BLaER1 treated with 17β-estradiol and CSF1 and Interleukin-3, amounts not matched to agents 10 nM and 100 nM (cell line): Measurements from ENCODE around the gene DNAJC1.

Experiments
- H3K27ac ChIP-seq, 11 experiments: shearing (Covaris generic); formaldehyde crosslinking; 2 replicates each; pipeline ENCODE4 v1.8.1; 2022
- H3K27me3 ChIP-seq, 11 experiments: shearing (Covaris generic); formaldehyde crosslinking; 2 replicates each; pipeline ENCODE4 v1.8.1; 2022
- H3K36me3 ChIP-seq, 11 experiments: shearing (Covaris generic); formaldehyde crosslinking; 2 replicates each; pipeline ENCODE4 v1.8.1; 2022
- H3K4me1 ChIP-seq, 10 experiments: shearing (Covaris generic); formaldehyde crosslinking; 2 replicates each; pipeline ENCODE4 v1.8.1; 2022
- H3K4me2 ChIP-seq, 11 experiments: shearing (Covaris generic); formaldehyde crosslinking; 2 replicates each; pipeline ENCODE4 v1.8.1; 2022
- H3K4me3 ChIP-seq, 10 experiments: shearing (Covaris generic); formaldehyde crosslinking; 2 replicates each; pipeline ENCODE4 v1.8.1; 2022
- H3K9ac ChIP-seq, 11 experiments: shearing (Covaris generic); formaldehyde crosslinking; 2 replicates each; pipeline ENCODE4 v1.8.1; 2022
- H3K9me3 ChIP-seq, 11 experiments: shearing (Covaris generic); formaldehyde crosslinking; replicated peaks in 1 of 11; 2 replicates each; pipeline ENCODE4 v1.8.1; 2022
- H4K20me1 ChIP-seq, 11 experiments: shearing (Covaris generic); formaldehyde crosslinking; 2 replicates each; pipeline ENCODE4 v1.8.1; 2022
- Cebpa-rat ChIP-seq, 11 experiments: shearing (Covaris generic); IDR thresholded peaks; 2 replicates each; pipeline ENCODE4 v1.8.1; 2022

DNAJC1 gene

DNA sequence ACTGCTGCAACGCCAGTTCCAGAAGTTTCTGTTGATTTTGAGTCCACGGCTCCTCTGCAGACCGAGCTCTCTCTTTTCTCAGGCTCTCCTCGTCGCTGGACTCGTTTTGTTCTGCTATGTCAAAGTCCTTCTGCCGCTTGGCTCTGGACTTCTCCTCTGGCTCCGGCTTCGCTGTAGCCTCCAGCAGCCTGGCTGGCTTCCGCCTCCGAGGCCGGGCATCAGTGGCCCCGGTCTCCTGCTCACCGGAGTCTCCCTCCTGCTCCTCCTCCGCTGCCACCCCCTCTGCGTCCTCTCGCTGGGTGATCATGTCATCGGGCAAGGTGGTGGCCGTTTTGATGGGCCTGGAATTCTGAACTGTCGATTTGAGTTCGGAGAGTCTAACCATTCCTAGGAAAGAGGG is 244.3 kb downstream of the DNAJC1 start:
- H3K4me2 ChIP-seq = no peak overlapping the region
- H3K27ac ChIP-seq = no peak overlapping the region
- no peak for TF ChIP-seq Cebpa-rat (IDR thresholded peaks at IDR 0.05)
- H3K4me3 ChIP-seq = no peak overlapping the region
- no peaks in the 10 kb centered on the region for H4K20me1 ChIP-seq
- peaks cover 6 to 18% (median 9%) of the 10 kb centered on the region in 10 experiments; a peak in 19 of 20 replicates for H3K4me1 ChIP-seq
- H3K27me3 ChIP-seq = no peaks in the 10 kb centered on the region
- H3K36me3 ChIP-seq = peaks cover 0 to 10% (median 0%) of the 10 kb centered on the region in 11 experiments; a peak in 3 of 22 replicates
- H3K9ac ChIP-seq = no peak overlapping the region
- H3K9me3 ChIP-seq = peaks cover 0 to 13% (median 0%) of the 10 kb centered on the region in 11 experiments; a peak in 4 of 22 replicates

DNA sequence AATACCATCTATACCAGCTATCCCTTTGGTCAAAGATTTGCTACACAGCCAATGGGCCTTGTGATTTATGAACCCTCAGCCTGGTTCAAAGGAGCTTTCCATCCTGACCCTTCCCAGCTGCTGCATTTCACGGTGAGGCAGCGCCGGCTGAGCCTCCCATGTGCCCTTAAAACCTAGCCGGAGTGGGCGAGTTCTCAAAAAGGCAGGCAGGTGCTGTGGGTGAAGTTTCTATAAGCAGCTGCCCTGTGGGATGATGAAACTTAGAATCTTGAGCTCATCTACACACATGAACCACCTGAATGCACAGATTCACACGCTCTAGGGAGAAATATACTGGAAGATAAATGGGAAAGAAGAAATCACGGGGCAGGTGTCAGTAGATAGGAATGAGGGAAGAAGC is 244.8 kb downstream of the DNAJC1 start:
- H3K36me3 ChIP-seq = peaks cover 0 to 10% (median 0%) of the 10 kb centered on the region in 11 experiments; a peak in 3 of 22 replicates
- H4K20me1 ChIP-seq = no peaks in the 10 kb centered on the region
- no peaks in the 10 kb centered on the region for H3K27me3 ChIP-seq
- H3K4me2 ChIP-seq = no peak overlapping the region
- H3K27ac ChIP-seq = no peak overlapping the region
- H3K4me1 ChIP-seq = peaks cover 11 to 24% (median 14%) of the 10 kb centered on the region in 10 experiments
- peaks cover 0 to 13% (median 0%) of the 10 kb centered on the region in 11 experiments; a peak in 4 of 22 replicates for H3K9me3 ChIP-seq
- no peak for TF ChIP-seq Cebpa-rat (IDR thresholded peaks at IDR 0.05)
- H3K9ac ChIP-seq = no peak overlapping the region
- no peak overlapping the region for H3K4me3 ChIP-seq

DNA sequence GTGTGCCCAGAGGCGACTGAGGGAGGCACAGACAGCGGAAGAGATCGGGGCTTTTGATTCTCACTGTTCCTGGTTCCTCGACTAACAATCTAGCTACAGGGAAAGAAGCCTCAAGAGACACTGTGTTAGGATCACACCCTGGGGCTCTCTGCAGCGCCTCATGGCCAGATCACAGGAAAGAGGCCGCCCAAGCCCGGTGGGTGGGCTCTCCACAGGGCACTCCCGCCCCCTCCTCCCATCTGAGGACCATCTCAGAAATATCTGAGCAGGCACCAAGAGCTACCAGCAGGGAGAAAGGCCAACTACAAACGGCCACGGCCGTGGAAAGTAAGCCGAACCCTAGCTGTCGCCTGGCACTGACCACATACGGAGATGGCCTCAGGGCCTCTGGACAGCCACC is 245.3 kb downstream of the DNAJC1 start:
- Histone ChIP-seq H3K9ac (no peak overlapping the region), H4K20me1 (no peaks in the 10 kb centered on the region)
- no peak for TF ChIP-seq Cebpa-rat (IDR thresholded peaks at IDR 0.05)

DNA sequence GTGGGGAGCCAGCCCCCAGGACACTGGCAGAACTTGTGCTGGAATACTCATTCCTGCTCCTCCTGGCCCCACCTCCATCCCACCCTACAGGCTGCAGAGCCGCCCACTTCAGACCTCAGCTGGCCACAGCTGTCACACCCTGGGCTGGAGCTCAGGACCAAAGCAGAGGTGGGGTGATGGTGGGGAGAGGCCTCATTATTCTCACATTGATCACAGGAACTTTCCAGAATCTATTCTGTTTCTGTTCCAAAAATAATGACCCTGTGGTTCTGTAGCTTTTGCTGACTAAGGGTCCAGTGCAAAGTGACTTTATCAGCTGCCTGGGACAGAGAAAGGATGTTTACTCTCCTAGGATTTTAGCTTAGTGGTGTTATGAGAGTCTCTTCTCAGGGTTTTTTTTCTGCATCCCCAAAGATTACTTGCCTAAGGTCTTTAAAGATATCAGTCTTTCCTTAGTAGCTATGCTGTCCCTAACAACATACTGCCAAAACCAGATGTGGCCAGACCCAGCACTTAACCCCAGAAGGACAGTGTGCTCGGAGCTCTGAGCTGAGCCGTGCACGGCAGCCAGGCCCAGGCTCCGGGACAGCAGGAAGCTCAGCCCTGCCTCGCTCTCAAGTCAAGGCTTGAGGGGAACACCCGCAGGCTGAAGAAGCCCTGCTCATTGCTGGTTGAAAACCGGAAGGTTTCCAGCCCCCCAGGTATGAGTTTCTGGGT is 246.2 kb downstream of the DNAJC1 start:
- H3K36me3 ChIP-seq = peaks cover 0 to 10% (median 0%) of the 10 kb centered on the region in 11 experiments; a peak in 3 of 22 replicates
- TF ChIP-seq Cebpa-rat (IDR thresholded peaks at IDR 0.05) = no peak
- no peak overlapping the region; a peak in 1 of 22 replicates for H3K27ac ChIP-seq
- peaks cover 15 to 37% (median 27%) of the 10 kb centered on the region in 10 experiments for H3K4me1 ChIP-seq
- no peak overlapping the region for H3K4me3 ChIP-seq
- no peaks in the 10 kb centered on the region for H3K27me3 ChIP-seq
- H3K9ac ChIP-seq = no peak overlapping the region
- H4K20me1 ChIP-seq = no peaks in the 10 kb centered on the region
- H3K4me2 ChIP-seq = no peak overlapping the region
- H3K9me3 ChIP-seq = peaks cover 0 to 13% (median 0%) of the 10 kb centered on the region in 11 experiments; a peak in 4 of 22 replicates

More for the DNA sequence above, 245.3 kb downstream of the DNAJC1 start:
- Histone ChIP-seq H3K27ac (no peak overlapping the region), H3K9me3 (peaks cover 0 to 13% (median 0%) of the 10 kb centered on the region in 11 experiments; a peak in 4 of 22 replicates), H3K27me3 (no peaks in the 10 kb centered on the region), H3K4me2 (no peak overlapping the region), H3K4me1 (peaks cover 15 to 28% (median 19%) of the 10 kb centered on the region in 10 experiments), H3K4me3 (no peak overlapping the region), H3K36me3 (peaks cover 0 to 10% (median 0%) of the 10 kb centered on the region in 11 experiments; a peak in 3 of 22 replicates)

DNA sequence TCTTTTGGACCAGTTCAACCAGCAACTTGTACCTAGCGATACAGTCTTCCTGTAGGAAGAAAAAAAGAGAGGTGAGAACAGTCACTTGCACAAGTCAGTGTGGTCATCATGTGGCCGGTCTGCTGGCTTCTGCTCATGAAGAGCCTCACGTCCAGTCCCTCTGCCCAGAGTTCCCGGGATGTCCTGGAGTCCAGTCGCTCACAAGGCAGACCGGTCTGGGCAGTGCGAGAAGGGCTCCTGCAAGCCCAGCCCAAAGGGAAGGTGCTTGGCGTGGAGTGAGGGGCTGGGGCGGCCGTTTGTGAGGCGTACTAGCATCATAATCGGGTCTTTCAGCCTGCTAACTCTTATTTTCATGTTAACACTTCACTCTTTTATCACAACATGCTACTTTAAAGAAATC is 246.8 kb downstream of the DNAJC1 start:
- peaks cover 0 to 10% (median 0%) of the 10 kb centered on the region in 11 experiments; a peak in 3 of 22 replicates for H3K36me3 ChIP-seq
- no peak overlapping the region for H3K27ac ChIP-seq
- H3K4me1 ChIP-seq = peaks cover 15 to 39% (median 27%) of the 10 kb centered on the region in 10 experiments
- no peak overlapping the region for H3K4me3 ChIP-seq
- H3K27me3 ChIP-seq = no peaks in the 10 kb centered on the region
- H4K20me1 ChIP-seq = no peaks in the 10 kb centered on the region
- no peak for TF ChIP-seq Cebpa-rat (IDR thresholded peaks at IDR 0.05)
- H3K4me2 ChIP-seq = no peak overlapping the region
- H3K9ac ChIP-seq = no peak overlapping the region
- peaks cover 0 to 13% (median 0%) of the 10 kb centered on the region in 11 experiments; a peak in 4 of 22 replicates for H3K9me3 ChIP-seq

DNA sequence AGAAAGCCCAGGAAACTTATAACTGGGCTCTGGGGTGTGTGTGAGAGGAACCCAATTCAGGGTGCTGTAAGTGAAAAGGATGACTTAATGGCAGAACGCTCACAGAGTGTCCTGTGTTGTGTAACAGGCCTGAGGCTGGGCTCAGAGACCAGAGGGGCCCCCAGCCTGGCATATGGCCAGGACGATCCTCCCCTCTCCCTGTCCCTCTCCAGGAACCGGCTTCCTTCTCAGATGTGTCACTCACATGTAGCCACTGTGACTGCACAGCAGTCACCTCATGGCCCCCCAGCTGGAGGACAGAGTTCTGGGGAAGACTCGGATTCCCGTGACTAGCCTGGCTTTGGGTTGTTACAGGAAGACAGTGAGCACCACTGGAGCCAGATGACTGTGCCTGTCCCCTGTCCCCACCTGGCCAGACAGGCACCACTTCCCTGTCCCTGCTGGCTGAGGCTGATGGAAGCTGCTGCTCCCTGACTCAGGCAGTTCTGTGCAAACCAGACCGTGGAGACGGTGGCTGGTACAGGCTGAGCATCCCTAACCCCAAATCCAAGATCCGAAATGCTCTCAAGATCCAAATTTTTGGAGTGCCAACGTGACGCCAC is 249.0 kb downstream of the DNAJC1 start:
- Histone ChIP-seq H3K4me3 (no peak overlapping the region), H3K9me3 (no peaks in the 10 kb centered on the region), H3K4me1 (peaks cover 15 to 39% (median 27%) of the 10 kb centered on the region in 10 experiments), H3K36me3 (peaks cover 0 to 9% (median 0%) of the 10 kb centered on the region in 11 experiments; a peak in 3 of 22 replicates), H3K27ac (peak overlapping the region in 7 of 11 experiments; percentile 41 to 85 (median 78); a peak in 14 of 22 replicates), H4K20me1 (no peaks in the 10 kb centered on the region; a peak in 1 of 22 replicates), H3K4me2 (peak overlapping the region; percentile 35 to 83 (median 74); a peak in 21 of 22 replicates), H3K27me3 (no peaks in the 10 kb centered on the region), H3K9ac (peak overlapping the region in 10 of 11 experiments; percentile 7 to 74 (median 38); a peak in 15 of 22 replicates)
- TF ChIP-seq Cebpa-rat (IDR thresholded peaks at IDR 0.05) = no peak

DNA sequence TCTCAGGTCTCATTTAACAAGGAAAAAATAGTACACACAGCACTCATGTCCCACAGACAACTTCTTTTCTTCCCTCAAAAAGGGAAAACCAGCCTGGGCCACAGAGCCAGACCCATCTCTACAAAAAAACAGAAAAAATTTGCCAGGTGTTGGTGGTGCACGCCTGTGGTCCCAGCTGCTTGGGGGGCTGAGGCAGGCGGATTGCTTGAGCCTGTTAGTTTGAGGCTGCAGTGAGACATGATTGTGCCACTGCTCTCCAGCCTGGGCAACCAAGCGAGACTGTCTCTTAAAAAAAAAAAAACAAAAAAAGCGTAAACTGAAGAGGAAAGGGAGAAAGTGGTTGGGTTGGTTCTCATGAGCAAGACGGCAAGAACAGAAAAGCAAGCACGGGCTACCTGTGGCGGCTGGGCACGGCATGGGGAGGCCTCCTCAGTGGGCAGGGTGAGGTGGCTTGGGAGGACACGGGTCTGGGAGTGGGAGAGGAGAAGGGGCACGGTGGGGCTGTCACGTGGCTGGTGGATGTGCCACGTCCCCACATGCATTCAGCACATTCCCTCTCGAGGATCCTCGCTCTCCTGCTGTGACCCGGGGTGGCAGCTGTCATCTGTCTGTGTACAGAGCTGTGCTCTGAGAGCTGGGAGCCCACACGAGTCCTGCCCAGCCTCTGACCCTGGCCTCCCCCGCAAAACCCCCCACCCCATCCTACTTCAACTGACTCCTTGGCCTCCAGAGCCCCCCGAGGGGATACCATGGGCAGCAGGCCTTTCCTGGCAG is 249.8 kb downstream of the DNAJC1 start:
- peak overlapping the region in 10 of 11 experiments; percentile 7 to 74 (median 38); a peak in 15 of 22 replicates for H3K9ac ChIP-seq
- peaks cover 15 to 39% (median 27%) of the 10 kb centered on the region in 10 experiments for H3K4me1 ChIP-seq
- H3K9me3 ChIP-seq = no peaks in the 10 kb centered on the region
- H3K36me3 ChIP-seq = peaks cover 0 to 5% (median 0%) of the 10 kb centered on the region in 11 experiments; a peak in 3 of 22 replicates
- no peaks in the 10 kb centered on the region for H3K27me3 ChIP-seq
- H3K27ac ChIP-seq = peak overlapping the region in 8 of 11 experiments; percentile 41 to 85 (median 67); a peak in 16 of 22 replicates
- H3K4me2 ChIP-seq = peak overlapping the region; percentile 48 to 83 (median 74); a peak in 21 of 22 replicates
- H4K20me1 ChIP-seq = no peaks in the 10 kb centered on the region; a peak in 1 of 22 replicates
- H3K4me3 ChIP-seq = no peak overlapping the region
- TF ChIP-seq Cebpa-rat (IDR thresholded peaks at IDR 0.05) = peak in 3 of 11 experiments; percentile 13 to 75 (median 63); a peak in 3 of 22 replicates
